Gastroesophageal sphincter (tissue), 4 donors: ENCODE data around the gene NEK9. TPM values are rescaled to one million over a fixed set of nuclear protein-coding genes. Genes with fewer than 3 reads are reported as not detected.

Experiments used
- ATAC-seq: fragments of 150-250 bp; one replicate; pipeline ENCODE4 v1.9.1; 2016; ENCODE audit warnings: mild to moderate bottlenecking, moderate library complexity
- H3K27ac ChIP-seq, 4 donors: fragments of 200-600 bp; sonication (generic) in 3 of 4; 1 replicate in 3 of 4; 2 replicates in 1 of 4; pipeline ENCODE4 v1.5.1; 2016 to 2019
- H3K27me3 ChIP-seq: fragments of 200-600 bp; sonication (generic); one replicate; pipeline ENCODE4 v1.5.1; 2019
- H3K36me3 ChIP-seq, 2 donors: fragments of 200-600 bp; sonication (generic); one replicate each; pipeline ENCODE4 v1.5.1; 2019; ENCODE audit warnings: control low read depth in 1 of 2
- H3K4me1 ChIP-seq, 3 donors: fragments of 200-600 bp; sonication (generic); 1 replicate in 2 of 3; 2 replicates in 1 of 3; pipeline ENCODE4 v1.5.1; 2016 to 2019; ENCODE audit warnings: control low read depth in 2 of 3
- H3K4me3 ChIP-seq, 2 donors: fragments of 200-600 bp; sonication (generic); one replicate each; pipeline ENCODE4 v1.5.1; 2019; ENCODE audit warnings: mild to moderate bottlenecking in 1 of 2, moderate library complexity in 1 of 2
- H3K9me3 ChIP-seq, 3 donors: fragments of 200-600 bp; sonication (generic); one replicate each; pipeline ENCODE4 v1.5.1; 2017 to 2019; ENCODE audit warnings: control low read depth in 2 of 3
- CTCF ChIP-seq, 4 experiments: fragments of 200-600 bp in 2 of 4; fragments of 450-650 bp in 2 of 4; sonication (generic) in 1 of 4; IDR thresholded peaks; one replicate each; pipeline ENCODE4 v1.5.1; 2017 to 2019; ENCODE audit warnings: antibody characterized with exemption in 4 of 4, mild to moderate bottlenecking in 2 of 4, moderate library complexity in 2 of 4
- EP300 ChIP-seq: sonication (generic); formaldehyde crosslinking; IDR thresholded peaks from one replicate; pipeline ENCODE4 v1.6.1; 2017; ENCODE audit warnings: antibody characterized with exemption, mild to moderate bottlenecking
- POLR2A ChIP-seq, 2 donors: fragments of 450-650 bp; IDR thresholded peaks; one replicate each; pipeline ENCODE4 v1.6.1; 2017; ENCODE audit warnings: antibody characterized with exemption in 2 of 2, mild to moderate bottlenecking in 2 of 2, moderate library complexity in 1 of 2
- POLR2AphosphoS5 ChIP-seq: sonication (generic); formaldehyde crosslinking; IDR thresholded peaks from one replicate; pipeline ENCODE4 v1.6.1; 2017; ENCODE audit warnings: antibody characterized with exemption
- WGBS, 2 donors: methylation state at CpG; one replicate each; pipeline ENCODE4 v1.1.5; 2018; ENCODE audit warnings: low coverage in 1 of 2; 5-methylcytosine and 5-hydroxymethylcytosine counted together
- total RNA-seq, 4 donors: library from RNA; depleted of rRNA; stranded (reverse); fragments of >200 nt; gene quantifications; one replicate each; pipeline ENCODE4 v1.1.0, GENCODE V29; 2016

NEK9 gene
- total RNA-seq, 4 donors from 2014 or later, result 34.2 to 95.4 (median 85.9) TPM

- Histone ChIP-seq H3K9me3 (no peaks in the 10 kb centered on the region), H3K36me3 (no peaks in the 10 kb centered on the region), H3K4me3 (no peak overlapping the region), H3K27me3 (no peaks in the 10 kb centered on the region), H3K27ac (no peak overlapping the region), H3K4me1 (peaks cover 3 to 30% (median 12%) of the 10 kb centered on the region in 3 donors)
- WGBS, 2 donors, result 66 to 71% methylated on average over 4 of the region's 5 CpGs
- no peak for ATAC-seq
- TF ChIP-seq CTCF (IDR thresholded peaks at IDR 0.05), result no peak
- TF ChIP-seq POLR2AphosphoS5, result no peak
Observed at GRCh38 chr14:75053396-75054291, 73.2 kb downstream of the NEK9 start.

GRCh38 chr14:75051556-75051899, 75.3 kb downstream of the NEK9 start:
- WGBS, 2 donors, result 13 to 20% methylated on average over 5 of the region's 5 CpGs
- Histone ChIP-seq H3K4me3 (peak overlapping the region; percentile 48 to 70), H3K4me1 (peaks cover 3 to 40% (median 13%) of the 10 kb centered on the region in 3 donors), H3K27me3 (no peaks in the 10 kb centered on the region), H3K36me3 (no peaks in the 10 kb centered on the region), H3K27ac (peak overlapping the region in 3 of 4 donors; percentile 92 to 96 (median 92)), H3K9me3 (no peaks in the 10 kb centered on the region)
- no peak for ATAC-seq
- TF ChIP-seq EP300, result no peak
- no peak for TF ChIP-seq CTCF (IDR thresholded peaks at IDR 0.05)
- no peak for TF ChIP-seq POLR2A (IDR thresholded peaks at IDR 0.05)
- TF ChIP-seq POLR2AphosphoS5, result no peak

GRCh38 chr14:75050852-75051555, 75.8 kb downstream of the NEK9 start, which contains the start of gene MLH3:
TSS of gene MLH3 (minus strand) at chr14:75051467. CDS start at chr14:75049655, 1,812 bp downstream.
- H3K27ac ChIP-seq, result peak within 1 kb of the TSS; percentile 74 to 96 (median 92)
- ATAC-seq, result peak; percentile 72
- no peaks in the 10 kb centered on the region for H3K9me3 ChIP-seq
- H3K27me3 ChIP-seq, result no peaks in the 10 kb centered on the region
- no peaks in the 10 kb centered on the region for H3K36me3 ChIP-seq
- TF ChIP-seq CTCF (IDR thresholded peaks at IDR 0.05), result peak in 2 of 4 experiments; percentile 8 to 23
- TF ChIP-seq POLR2AphosphoS5, result peak; percentile 76
- peak; percentile 55 to 57 for TF ChIP-seq POLR2A (IDR thresholded peaks at IDR 0.05)
- TF ChIP-seq EP300, result no peak
- H3K4me1 ChIP-seq, result peaks cover 3 to 46% (median 13%) of the 10 kb centered on the region in 3 donors
- 0 to 10% methylated on average over 2 to 23 of the region's 59 CpGs for WGBS, 2 donors
- peak within 1 kb of the TSS; percentile 48 to 70 for H3K4me3 ChIP-seq

- 63 to 90% methylated on average over 3 of the region's 3 CpGs for WGBS, 2 donors
- H3K36me3 ChIP-seq, result no peaks in the 10 kb centered on the region
- H3K4me1 ChIP-seq, result peaks cover 3 to 58% (median 13%) of the 10 kb centered on the region in 3 donors
- no peak overlapping the region for H3K4me3 ChIP-seq
- no peak for TF ChIP-seq POLR2A (IDR thresholded peaks at IDR 0.05)
- TF ChIP-seq POLR2AphosphoS5, result peak; percentile 55
- peak; percentile 87 for ATAC-seq
- no peaks in the 10 kb centered on the region for H3K27me3 ChIP-seq
- H3K9me3 ChIP-seq, result no peaks in the 10 kb centered on the region
- peak overlapping the region; percentile 40 to 92 (median 84) for H3K27ac ChIP-seq
Observed at GRCh38 chr14:75049731-75050201, 77.1 kb downstream of the NEK9 start.

GRCh38 chr14:75049136-75049535, 77.7 kb downstream of the NEK9 start:
- WGBS, 2 donors, result 64 to 67% methylated on average over 5 of the region's 5 CpGs
- H3K27me3 ChIP-seq, result no peaks in the 10 kb centered on the region
- H3K4me1 ChIP-seq, result peaks cover 3 to 64% (median 13%) of the 10 kb centered on the region in 3 donors
- H3K9me3 ChIP-seq, result no peaks in the 10 kb centered on the region
- peak overlapping the region; percentile 40 to 92 (median 72) for H3K27ac ChIP-seq
- ATAC-seq, result no peak
- no peaks in the 10 kb centered on the region for H3K36me3 ChIP-seq
- no peak overlapping the region for H3K4me3 ChIP-seq
- TF ChIP-seq POLR2AphosphoS5 (no peak), POLR2A (IDR thresholded peaks at IDR 0.05) (no peak), CTCF (IDR thresholded peaks at IDR 0.05) (no peak), EP300 (no peak)
